ENCODE data around the gene RNU6-1. TPM values are rescaled to one million over a fixed set of nuclear protein-coding genes. Genes with fewer than 3 reads are reported as not detected.

RNU6-1 gene
- total and polyA plus RNA-seq, 11 donors = not detected

- Histone ChIP-seq H3K27ac (no peak overlapping the region), H3K36me3 (no peaks in the 10 kb centered on the region), H3K27me3 (peaks cover 93 to 100% (median 98%) of the 10 kb centered on the region in 9 donors), H3K4me3 (peak overlapping the region in 3 of 12 donors; percentile 10 to 24 (median 11)), H3K4me1 (peaks cover 0 to 68% (median 44%) of the 10 kb centered on the region in 12 donors), H3K9me3 (no peaks in the 10 kb centered on the region)
- DNase-seq (no peak), ATAC-seq (peak in 1 of 4 donors; percentile 10)
- intact Hi-C loops (cut with DNase I) = no loop called here
- WGBS, 4 donors = 2 to 8% (median 6%) methylated on average over 20 to 88 of the region's 88 CpGs
- TF ChIP-seq CTCF (IDR thresholded peaks at IDR 0.05) (no peak), POLR2A (IDR thresholded peaks at IDR 0.05) (no peak)
Observed at GRCh38 chr15:67826717-67827561, 12.9 kb downstream of the RNU6-1 start.

DNA sequence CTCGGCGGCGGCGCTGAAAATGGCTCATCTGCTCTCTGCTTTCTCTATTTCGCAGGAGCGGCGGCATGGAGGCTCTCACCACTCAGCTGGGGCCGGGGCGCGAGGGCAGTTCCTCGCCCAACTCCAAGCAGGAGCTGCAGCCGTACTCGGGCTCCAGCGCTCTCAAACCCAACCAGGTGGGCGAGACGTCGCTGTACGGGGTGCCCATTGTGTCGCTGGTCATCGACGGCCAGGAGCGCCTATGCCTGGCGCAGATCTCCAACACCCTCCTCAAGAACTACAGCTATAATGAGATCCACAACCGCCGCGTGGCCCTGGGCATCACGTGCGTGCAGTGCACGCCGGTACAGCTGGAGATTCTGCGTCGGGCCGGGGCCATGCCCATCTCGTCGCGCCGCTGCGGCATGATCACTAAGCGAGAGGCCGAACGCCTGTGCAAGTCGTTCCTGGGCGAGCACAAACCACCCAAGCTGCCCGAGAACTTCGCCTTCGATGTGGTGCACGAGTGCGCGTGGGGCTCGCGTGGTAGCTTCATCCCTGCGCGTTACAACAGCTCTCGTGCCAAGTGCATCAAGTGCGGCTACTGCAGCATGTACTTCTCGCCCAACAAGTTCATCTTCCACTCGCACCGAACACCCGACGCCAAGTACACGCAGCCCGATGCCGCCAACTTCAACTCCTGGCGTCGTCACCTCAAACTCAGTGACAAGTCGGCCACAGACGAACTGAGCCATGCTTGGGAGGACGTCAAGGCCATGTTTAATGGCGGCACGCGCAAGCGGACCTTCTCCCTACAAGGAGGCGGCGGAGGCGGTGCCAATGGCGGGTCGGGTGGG is 13.7 kb downstream of the RNU6-1 start:
- intact Hi-C loops (cut with DNase I) = no loop called here
- no peak for DNase-seq
- H3K27ac ChIP-seq = no peak overlapping the region
- TF ChIP-seq CTCF (IDR thresholded peaks at IDR 0.05) = no peak
- TF ChIP-seq POLR2A (IDR thresholded peaks at IDR 0.05) = no peak
- peaks cover 93 to 100% (median 99%) of the 10 kb centered on the region in 9 donors for H3K27me3 ChIP-seq
- WGBS, 4 donors = 5 to 11% (median 9%) methylated on average over 27 to 77 of the region's 77 CpGs
- peaks cover 0 to 75% (median 44%) of the 10 kb centered on the region in 12 donors for H3K4me1 ChIP-seq
- no peaks in the 10 kb centered on the region for H3K9me3 ChIP-seq
- no peak for ATAC-seq
- H3K4me3 ChIP-seq = peak overlapping the region in 6 of 12 donors; percentile 13 to 39 (median 24)
- H3K36me3 ChIP-seq = no peaks in the 10 kb centered on the region

- no peak within 1 kb of the TSS for H3K27ac ChIP-seq
- peaks cover 0 to 84% (median 46%) of the 10 kb centered on the region in 12 donors for H3K4me1 ChIP-seq
- H3K4me3 ChIP-seq = peak within 1 kb of the TSS in 8 of 12 donors; percentile 2 to 39 (median 22)
- 1 to 3% (median 1%) methylated on average over 31 to 58 of the region's 58 CpGs for WGBS, 4 donors
- DNase-seq (peak in 1 of 5 donors; percentile 35), ATAC-seq (peak in 2 of 4 donors; percentile 47 to 58)
- TF ChIP-seq POLR2A (IDR thresholded peaks at IDR 0.05) = no peak
- TF ChIP-seq CTCF (IDR thresholded peaks at IDR 0.05) = no peak
- intact Hi-C loops (cut with DNase I) = no loop called here
- no peaks in the 10 kb centered on the region for H3K9me3 ChIP-seq
- H3K27me3 ChIP-seq = peaks cover 92 to 100% (median 99%) of the 10 kb centered on the region in 9 donors
- H3K36me3 ChIP-seq = no peaks in the 10 kb centered on the region
Observed at GRCh38 chr15:67824976-67825880, 14.6 kb downstream of the RNU6-1 start, which contains the start of gene SKOR1. TSS of gene SKOR1 (plus strand) at chr15:67825509. CDS start at chr15:67825603, 94 bp downstream.
